WI38 (cell line): Measurements from ENCODE around the gene ABCB11.

Source experiments
- H3K4me3 ChIP-seq: 2 replicates; pipeline ENCODE4 v1.5.1; 2011; ENCODE audit warnings: low read depth, mild to moderate bottlenecking, control low read depth, low read length
- TF ChIP-seq, protein P1 (sequence below): IDR thresholded peaks from 2 replicates; pipeline ENCODE4 v1.5.1; 2012; ENCODE audit warnings: low read depth, mild to moderate bottlenecking, control low read depth, low read length

Gene ABCB11

DNA sequence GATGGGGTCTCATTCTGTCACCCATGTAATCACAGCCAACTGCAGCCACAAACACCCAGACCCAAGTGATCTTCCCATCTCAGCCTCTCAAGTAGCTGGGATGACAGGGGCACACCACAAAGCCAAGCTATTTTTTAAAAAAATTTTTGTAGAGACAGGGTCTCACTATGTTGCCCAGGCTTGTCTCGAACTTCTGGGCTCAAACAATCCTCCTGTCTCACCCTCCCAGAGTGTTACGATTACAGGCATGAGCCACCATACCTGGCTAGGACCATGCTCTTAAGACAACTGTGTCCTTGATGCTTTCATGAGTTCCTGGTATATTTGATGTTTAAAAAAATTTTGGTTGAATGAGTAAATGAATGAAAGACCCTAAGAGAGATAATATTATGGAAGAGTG is 19.4 kb downstream of the ABCB11 start:
- H3K4me3 ChIP-seq: no peak overlapping the region

GRCh38 chr2:169010633-169011460 is 20.3 kb downstream of the ABCB11 start:
- TF ChIP-seq, protein P1, sequence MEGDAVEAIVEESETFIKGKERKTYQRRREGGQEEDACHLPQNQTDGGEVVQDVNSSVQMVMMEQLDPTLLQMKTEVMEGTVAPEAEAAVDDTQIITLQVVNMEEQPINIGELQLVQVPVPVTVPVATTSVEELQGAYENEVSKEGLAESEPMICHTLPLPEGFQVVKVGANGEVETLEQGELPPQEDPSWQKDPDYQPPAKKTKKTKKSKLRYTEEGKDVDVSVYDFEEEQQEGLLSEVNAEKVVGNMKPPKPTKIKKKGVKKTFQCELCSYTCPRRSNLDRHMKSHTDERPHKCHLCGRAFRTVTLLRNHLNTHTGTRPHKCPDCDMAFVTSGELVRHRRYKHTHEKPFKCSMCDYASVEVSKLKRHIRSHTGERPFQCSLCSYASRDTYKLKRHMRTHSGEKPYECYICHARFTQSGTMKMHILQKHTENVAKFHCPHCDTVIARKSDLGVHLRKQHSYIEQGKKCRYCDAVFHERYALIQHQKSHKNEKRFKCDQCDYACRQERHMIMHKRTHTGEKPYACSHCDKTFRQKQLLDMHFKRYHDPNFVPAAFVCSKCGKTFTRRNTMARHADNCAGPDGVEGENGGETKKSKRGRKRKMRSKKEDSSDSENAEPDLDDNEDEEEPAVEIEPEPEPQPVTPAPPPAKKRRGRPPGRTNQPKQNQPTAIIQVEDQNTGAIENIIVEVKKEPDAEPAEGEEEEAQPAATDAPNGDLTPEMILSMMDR: no peak
- H3K4me3 ChIP-seq: no peak overlapping the region

More for the DNA sequence above, 19.4 kb downstream of the ABCB11 start:
- TF ChIP-seq, protein P1: no peak

DNA sequence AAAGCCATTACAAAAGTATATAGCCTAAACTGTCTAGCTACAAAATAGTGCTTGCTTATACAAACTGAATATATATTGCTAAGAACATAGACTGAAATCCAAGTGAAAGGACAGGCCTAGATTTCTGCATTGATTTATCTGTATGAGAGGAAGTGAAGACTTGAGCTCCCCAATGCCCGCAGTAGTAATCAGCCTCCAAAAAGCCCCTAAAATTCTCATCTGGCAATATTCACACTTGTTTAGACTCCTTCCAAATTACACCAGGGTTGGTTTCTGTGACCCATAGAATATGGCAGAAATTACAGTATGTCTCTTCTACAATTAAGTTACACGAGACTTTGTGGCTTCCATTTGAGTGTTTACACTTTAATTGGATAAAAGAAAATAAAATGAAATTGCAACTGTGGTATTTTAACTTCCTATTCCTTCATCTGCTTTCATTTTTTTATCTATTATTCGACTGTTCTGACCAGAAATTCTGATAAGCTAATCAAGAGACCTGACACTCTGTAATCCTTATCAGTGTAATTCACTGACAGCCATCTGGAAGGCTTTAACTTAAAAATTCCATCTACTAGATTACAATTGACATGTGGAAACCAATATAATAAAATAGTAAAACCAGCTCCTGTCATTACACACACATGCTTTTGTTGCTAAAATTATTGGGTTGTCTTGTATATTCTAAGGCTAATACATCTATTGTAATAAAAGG is 21.1 kb downstream of the ABCB11 start:
- TF ChIP-seq, protein P1: no peak
- H3K4me3 ChIP-seq: no peak overlapping the region

DNA sequence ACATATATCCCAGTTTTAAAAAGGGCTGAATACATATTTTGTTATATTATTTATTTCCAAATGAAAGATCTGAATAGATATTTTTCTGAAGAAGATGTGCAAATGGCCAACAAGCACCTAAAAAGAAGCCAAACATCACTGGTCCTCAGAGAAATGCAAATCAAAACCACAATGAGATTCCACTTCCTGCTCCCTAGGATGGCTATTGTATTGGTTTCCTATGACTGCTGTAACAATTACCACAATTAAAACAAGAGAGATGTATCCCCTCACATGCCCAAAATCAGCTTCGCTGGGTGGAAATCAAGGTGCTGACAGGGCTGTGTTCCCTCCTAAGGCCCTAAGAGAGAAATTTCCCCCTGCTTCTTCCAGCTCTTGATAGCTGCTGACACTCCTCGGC is 23.2 kb downstream of the ABCB11 start:
- TF ChIP-seq, protein P1: no peak
- H3K4me3 ChIP-seq: no peak overlapping the region

DNA sequence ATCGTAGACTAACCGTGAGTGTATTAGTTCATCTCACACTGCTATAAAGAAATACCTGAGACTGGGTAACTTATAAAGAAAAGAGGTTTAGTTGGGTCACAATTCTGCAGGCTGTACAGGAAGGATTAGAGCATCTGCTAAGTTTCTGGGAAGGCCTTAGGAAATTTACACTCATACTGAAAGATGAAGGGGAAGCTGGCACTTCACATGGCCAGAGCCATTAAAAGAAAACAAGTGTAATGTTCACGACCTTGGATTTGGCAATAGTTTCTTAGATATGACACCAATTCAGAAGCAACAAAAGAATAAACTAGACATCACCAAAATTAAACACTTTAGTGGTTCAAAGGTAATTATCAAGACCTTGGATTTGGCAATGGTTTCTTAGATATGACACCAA is 23.8 kb downstream of the ABCB11 start:
- no peak overlapping the region for H3K4me3 ChIP-seq
- TF ChIP-seq, protein P1: no peak

DNA sequence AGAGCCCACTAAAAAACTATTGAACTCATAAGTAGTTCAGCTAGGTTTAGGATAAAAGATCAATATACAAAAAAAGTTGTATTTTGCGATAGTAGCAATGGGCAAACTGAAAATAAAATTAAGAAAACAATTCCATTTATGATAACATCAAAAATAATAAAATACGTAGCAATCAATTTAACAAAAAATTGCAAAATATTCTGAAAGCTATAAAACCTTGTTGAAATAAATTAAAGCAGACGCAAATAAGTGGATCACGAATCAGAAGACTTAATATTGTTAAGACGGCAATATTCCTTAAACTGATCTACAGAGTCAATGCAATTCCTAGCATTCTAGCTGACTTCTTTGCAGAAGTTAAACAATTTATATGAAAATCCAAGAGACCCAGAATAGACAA is 24.5 kb downstream of the ABCB11 start:
- TF ChIP-seq, protein P1: no peak

DNA sequence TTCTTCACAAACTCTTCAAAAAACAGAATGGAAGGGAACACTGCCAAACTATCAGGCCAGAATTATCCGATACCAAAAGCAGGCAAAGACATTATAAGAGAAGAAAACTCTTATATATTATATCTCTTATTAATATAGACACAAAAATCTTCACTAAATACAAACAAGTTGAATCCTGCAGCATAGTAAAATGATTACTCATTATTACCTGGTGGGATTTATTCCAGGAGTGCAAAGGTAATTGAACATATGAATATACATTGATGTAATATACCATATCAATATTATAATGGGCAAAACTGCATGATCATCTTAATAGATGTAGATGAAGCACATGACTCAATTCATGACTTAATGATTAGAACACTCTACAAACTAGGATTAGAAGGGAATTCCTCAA is 25.1 kb downstream of the ABCB11 start:
- no peak overlapping the region for H3K4me3 ChIP-seq
- TF ChIP-seq, protein P1: no peak

More for the DNA sequence above, 24.5 kb downstream of the ABCB11 start:
- H3K4me3 ChIP-seq: no peak overlapping the region
